Measurements from ENCODE around the gene CHD2.
"Not testable (repeated sequence)": the region's sequence is repeated elsewhere in the genome, so short reads cannot be mapped to it uniquely, and the experiment has no call there.

CHD2 gene

DNA sequence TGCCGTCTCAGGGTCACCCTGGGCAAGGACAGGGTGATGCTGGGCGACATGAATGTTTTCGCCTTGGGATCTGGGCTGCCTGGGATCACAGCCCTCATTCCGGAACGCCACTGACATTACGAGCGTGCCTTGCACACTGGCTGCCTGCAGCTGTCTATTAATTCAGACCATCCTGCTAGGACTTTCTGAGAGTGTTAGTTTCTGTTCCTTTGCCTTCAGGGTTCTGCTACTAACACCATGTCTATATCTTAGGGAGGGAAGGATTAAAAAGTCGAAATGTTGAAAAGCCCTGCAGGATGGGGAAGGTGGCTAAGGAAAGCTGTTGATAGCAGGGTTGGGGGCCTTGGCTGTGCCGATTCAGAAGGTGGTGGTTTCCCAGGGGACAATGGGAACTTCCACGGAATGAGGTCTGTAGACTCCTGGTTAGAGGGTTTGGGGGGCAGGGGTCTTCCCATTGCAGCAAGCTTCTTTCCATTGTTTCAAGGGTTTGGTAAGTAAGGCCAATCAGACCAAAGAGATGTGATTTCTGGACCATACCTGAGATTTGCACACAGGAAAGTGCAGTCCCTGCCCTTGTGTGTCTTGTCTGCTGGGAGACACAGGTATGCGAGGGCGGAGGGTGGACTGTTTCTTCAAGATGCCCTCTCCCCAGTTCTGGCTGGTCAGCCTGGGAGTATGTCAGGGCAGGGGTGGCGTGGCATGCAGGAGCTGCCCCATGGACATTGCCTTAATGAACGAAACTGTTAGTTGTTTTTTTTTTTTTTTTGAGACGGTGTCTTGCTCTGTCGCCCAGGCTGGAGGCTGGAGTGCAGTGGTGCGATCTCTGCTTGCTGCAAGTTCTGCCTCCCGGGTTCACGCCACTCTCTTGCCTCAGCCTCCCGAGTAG, 137.9 kb downstream of the CHD2 start:
- no peak for DNase-seq

DNA sequence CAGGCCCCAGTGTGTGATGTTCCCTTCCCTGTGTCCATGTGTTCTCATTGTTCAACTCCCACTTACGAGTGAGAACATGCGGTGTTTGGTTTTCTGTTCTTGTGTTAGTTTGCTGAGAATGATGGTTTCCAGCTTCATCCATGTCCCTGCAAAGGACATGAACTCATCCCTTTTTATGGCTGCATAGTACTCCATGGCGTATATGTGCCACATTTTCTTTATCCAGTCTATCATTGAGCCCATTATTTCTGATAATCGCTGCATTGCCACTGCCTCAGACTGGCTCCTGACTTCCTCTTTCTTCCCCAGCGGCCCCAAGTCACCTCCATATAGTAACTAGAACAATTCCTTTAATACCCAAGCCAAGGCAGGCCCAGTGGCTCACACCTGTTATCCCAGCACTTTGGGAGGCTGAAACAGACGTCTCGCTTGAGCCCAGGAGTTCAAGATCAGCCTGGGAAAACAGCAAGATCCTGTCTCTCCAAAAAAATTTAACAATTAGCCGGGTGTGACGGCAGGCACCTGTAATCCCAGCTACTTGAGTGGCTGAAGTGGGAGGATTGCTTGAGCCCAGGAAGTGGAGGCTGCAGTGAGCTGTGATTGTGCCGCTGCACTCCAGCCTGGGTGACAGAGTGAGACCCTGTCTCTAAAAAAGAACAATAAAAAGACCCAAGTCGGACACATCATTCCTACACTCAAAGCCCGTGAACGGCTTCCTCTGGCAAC, 139.6 kb downstream of the CHD2 start:
- DNase-seq = not testable (repeated sequence)

DNA sequence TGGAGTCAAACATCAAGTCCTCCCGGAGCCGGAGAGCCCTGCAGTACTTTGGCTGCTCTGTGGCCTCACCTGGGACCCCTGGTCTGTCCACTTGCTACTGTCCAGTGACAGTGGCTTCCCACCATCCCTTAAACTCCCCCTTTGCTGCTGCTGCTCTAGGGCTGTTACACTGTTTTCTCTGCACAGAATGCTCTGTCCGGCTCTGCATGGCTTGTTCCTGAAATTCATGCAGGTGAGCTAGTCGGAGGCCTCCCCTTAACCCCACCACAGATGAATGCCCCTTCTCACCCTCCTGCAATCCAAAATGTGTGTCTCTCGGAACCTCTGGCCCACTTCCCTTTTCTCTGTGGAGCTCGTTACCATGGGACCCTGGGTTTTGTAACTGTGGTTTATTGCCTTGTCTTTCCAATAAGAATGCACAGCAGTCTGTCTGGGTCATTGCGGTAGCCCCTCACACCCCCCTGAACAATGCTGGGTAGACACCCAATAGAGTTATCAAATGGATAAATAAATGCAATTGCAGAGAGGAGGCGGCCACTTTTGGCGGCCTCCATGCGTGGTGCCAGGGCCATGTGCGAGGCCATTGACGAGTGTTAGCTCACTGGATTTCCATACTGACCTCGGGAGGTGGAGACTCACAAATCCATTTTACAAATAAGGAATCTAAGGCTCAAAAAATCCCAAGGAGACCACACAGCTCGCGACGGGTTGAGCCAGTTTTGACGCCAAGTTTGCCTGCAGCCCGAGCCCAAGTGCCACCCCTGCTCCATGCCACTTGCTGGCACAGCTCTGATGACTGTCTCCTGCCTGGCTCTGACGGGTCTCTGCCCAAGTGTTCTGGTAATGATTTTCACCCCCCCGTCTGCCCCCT, 140.4 kb downstream of the CHD2 start:
- DNase-seq = no peak

DNA sequence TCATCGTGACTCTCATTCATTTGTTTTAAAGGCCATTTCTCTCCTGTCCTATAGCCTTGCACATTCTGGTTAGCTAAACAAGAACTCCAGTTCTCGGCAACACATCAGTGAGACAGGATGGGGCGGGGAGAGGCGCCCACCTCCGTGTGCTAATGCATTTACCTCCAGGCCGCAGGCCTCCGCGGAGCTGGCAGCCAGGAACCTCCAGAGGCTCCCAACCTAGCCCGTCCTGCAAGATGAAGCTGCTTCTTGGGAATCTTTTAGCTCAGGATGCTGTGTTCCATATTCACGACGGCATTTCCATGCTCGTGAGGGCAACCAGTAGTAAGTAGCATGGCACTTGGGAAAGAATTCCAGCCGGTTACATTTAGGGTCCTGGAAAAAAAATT, 141.0 kb downstream of the CHD2 start:
- DNase-seq = no peak

DNA sequence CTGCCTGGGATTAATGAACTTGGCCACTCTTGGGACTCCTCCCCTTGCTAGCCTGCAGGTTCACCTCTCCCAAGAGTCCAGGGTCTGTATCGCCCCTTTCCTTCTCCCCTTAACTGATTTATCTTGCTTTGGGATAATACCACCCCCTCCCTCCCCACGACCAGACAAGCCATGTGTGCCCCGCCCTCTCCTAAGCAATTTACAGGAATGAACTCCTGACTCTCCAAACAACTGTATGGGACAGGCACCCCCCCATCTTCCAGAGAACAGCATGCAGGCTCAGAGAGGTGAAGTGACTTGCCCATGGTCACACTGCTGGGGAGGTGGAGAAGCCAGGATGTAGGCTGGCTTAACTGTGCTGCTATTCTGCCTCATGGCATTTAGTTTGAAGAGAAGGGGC, 142.1 kb downstream of the CHD2 start:
- DNase-seq = no peak

DNA sequence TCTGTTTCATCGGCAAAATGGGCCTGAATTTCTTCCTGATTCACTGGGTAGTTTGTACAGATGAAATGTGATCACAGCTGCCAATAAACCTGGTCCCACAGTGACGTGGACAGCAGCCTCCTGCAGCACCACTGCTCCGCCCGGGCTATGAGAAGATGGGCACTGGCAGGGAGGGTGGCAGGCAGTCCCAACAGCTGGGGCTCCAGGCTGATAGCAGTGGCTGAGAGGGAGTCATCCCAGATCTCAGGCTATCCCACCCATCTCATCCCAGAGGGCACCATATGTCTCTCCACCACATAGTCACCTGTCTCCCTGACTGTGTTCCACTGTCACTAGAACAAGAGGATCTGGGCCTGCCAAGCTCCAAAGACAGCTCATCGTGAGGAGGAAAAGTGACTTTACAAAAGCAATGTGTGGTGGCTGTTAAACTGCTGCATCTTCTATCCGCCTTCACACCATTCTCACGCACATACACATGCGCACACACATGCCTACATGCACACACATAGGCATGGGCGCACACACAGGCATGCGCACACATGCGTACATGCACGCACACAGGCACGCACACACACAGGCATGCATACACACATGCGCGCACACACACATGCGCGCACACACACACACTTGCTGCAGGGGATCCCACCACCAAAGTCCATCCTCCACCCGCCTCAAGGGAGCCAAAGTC, 142.7 kb downstream of the CHD2 start:
- DNase-seq = no peak

DNA sequence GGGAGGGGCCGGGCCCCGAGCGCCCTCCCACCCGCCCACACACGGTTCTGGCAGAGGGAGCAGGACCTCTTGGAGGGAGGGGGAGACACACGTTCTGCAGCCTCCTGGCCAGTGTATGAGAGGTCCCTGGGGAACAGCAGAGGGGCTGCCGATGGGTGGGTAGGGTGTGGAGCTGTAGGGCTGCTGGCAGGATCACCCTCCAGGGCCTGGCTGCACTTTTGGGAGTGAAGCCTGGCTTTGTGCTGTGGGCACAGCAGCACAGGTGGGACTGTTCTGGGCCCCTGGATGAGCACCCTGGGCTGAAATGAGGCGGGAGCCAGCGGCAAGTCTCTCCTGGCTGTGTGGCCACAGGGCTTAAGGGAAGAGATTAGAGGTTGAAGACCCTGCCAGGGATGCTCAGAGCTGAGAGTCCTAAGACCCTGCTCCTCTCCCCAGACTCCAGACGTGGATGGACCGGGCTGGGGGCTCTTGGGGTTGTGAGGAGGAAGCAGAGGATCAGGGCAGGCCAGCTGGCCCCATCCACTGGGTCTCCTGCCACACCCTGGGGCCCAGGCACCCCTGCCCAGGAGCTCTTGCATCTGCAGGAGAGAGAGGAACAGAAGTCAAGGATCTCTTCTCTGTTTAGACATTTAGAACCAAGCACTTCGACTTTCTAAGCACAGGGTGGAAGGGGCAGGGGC, 143.6 kb downstream of the CHD2 start:
- DNase-seq = no peak

DNA sequence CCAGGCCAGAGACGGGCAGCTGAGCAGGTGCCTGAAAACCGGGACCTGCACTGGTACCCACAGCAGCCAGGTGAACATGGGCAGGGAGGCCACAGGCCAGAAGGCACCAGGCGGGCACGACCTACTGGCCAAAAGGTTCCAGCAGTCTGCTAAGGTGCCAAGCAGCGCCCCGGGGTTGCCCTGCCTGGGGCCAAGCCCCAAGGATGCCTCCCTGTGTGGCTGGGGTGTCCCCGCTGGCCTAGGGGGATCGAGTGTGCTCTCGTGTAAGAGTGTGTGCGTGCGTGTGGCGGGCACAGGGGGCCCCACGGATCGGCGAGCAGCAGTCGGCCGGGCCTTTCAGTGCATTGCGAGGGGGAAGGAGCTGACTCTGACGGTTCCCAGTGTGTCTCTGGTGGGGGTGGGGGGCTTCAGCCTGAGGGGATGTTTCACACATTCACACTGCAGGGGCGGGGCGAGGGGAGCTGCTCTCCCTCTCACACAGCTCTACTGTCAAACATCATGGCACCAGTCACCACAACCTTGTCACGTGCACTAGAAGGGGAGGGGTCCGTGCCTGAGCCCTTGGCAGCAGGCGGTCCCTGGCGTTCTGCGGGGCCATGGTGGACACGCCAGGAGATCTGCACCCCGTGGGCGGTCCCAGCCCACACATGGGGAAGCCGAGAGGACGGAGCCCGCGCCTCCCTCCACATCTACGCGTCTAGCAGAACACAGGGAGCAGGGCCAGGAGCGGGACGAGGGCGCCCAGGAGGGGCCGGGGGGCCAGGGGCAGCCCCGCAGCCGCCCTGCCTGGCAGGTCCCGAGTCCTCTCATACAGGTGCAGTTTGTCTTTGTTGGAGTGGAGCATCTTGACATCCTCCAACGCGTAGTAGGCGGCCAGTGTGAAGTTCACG, 144.4 kb downstream of the CHD2 start:
- no peak for DNase-seq

DNA sequence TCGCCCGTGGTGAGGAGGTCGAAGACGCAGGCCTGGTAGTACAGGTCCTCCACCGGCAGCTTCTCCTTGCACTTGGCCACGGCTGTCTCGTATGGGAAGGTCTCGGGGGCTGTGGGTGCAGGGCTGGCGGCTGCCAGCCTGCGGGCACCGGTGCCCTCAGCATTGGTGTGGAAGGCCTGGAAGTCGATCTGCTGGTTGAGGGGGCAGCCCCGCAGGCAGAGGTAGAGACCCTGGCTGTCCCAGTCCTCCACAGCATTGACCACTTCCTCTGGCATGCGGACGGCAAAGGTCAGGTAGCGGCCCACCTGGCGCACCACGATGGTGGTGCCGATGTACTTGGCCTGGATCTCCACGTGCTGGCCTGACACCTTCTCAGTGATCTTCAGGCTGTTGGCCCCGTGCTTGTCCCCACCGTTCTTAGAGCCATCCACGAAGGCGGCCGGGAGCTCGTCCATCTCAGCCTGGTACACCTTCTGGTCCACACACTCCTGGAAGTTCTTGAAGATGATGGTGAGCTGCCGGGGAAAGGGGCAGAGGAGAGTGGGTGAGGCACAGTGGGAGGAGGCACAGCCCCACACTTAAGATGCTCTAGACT, 145.2 kb downstream of the CHD2 start:
- no peak for DNase-seq

DNA sequence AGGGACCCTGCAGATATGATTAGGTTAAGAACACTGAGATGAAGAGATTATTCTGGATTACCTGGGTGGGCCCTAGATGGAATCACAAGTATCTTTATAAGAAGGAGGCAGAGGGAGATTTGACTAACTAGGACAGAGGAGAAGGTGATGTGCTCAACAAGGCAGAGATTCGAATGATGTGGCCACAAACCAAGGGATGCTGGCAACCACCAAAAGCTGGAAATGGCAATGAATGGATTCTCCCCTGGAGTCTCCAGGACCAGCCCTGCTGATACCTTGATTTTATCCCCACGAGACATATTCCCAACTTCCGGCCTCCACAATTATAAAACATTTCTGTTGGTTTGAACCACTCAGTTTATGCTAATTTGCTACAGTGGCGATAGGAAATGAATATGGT, 146.0 kb downstream of the CHD2 start:
- DNase-seq = no peak

DNA sequence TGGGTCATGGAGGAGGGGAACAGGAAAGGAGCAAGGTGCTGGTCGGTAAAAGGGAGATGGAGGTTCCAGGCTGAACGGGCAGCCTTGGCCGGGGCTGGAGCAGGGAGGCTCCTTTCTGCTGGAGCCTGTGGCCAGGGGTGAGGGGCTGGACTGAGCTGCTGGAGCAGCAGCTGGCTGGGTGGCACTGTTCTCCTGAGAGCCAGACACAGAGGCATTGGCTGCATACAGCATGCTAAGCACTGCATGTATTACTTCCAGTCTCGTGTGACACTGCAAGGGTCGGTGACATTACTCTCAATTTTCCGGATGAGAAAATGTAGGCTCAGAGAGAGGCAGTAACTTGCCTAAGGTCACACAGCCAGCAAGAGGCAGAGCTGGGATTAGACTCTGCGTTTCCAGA, 146.6 kb downstream of the CHD2 start:
- no peak for DNase-seq

DNA sequence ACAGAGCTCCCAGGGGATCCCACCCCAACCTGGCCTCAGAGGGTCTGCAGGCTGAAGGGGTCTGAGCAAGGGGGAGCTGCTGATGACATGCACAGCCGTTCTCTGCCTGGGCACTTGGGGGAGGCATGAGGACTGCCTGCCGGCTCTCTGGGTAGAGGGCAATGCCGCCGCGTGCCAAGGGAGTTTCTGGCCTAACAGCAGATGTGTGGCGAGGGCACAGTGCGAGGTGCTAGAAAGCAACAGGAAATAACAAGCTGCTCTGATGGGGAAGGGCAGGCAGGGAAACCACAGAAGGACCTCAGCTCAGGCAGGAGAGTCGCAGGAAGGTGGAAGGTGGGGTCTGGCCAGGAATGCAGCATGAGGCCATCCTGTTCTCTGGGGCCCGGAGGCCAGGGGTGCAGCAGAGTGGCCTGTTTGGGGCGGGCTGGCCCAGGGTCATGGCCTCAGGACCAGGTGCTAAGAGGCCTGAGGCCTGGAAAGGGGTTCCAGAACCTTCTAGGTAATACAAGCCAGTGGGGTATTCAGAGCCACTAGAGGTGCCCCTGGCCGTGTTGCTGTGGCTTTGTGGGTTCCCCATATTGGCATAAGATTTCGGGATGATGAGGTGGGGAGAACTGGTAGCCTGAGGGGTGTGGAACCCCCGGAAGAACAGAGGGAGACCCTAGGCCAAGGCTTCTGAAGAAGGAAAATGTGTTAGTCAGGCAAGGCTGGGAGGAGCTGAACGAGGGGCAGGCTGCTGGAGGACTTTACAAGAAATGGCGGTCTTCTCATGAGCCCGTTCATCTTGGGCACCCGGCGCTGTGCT, 147.7 kb downstream of the CHD2 start:
- no peak for DNase-seq

DNA sequence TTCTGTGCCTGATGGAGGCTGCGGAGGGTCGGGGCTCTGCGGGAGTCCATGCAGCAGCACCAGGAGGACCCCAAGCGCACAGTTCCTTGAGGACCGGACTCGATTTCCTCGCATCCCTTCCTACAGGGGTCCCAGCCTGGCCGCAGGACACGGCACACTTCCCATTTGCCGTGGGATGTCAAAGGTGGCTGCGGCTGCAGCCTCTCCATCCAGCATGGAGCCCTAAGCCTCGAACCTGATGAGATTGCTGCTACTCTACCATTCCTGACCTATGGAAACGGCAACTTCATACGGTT, 148.2 kb downstream of the CHD2 start:
- DNase-seq = no peak

DNA sequence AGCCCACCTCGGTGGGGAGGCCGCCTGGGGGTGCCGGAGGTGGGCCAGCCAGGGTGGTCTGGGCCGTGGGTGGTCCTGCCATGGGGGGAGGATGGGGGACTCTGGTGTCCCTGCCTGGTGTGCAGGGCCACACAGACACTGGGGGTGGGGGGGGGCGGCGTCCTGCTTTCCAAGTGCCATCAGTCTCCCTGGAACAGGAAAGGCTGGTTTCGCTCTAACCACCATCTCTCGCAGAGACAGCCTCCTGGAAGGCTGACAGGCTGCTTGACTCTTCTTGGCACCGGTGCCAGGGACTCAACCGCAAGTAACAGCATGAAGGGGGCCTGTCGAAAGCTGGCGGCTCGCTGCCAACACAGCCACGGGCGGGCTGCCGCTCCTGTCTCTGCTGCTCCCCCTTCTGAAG, 148.6 kb downstream of the CHD2 start:
- peak; percentile 44 to 75 for DNase-seq

DNA sequence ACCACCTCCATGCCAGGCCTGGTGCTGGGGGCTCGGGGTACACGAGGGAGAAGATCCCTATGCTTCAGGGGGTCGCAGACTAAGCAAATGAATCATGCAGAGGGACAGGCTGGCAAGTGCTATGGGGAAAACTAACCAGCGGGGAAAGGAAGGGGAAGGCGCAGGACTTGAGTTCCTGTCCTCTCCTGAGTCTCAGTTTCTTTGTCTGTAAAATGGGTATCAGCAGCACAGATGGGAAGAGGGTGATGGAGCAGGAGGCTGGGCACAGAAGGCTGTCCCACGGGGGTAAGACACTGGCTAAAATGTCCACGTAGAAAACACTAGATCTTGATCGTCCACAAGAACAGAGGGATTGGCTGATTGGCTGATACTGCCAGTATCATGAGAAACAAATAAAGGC, 149.1 kb downstream of the CHD2 start:
- no peak for DNase-seq

DNA sequence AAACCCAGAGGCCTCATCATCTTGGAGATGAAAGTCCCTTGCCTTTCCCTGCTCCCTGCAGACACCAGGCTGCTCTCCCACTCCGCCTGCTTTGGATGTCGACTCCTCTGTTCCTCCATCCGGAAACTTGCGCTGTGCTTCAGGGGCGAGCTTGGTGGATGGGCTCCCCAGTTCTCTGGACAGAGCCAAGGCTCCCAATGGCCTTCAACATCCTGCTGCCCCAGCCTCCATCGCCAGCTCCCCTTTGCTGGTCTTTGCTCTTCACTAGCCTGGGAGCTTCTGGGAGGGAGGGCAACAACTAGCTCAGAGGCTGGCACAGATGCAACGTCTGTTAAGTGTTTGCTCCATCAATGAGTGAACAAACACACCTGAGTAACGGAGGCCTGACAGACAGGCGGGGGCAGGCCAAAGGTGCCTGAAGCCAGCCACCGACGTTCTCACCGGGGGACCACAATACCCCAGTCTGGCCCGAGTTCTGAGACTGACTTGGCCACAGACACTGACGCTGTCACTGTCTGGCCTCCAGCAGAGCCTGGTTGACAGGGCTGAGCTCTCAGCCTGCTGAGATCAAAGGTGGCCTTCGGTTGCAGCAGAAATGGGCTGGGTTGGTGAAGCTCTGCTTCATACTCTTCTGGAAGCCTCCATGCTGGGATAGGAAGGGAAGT, 149.9 kb downstream of the CHD2 start:
- DNase-seq = no peak

DNA sequence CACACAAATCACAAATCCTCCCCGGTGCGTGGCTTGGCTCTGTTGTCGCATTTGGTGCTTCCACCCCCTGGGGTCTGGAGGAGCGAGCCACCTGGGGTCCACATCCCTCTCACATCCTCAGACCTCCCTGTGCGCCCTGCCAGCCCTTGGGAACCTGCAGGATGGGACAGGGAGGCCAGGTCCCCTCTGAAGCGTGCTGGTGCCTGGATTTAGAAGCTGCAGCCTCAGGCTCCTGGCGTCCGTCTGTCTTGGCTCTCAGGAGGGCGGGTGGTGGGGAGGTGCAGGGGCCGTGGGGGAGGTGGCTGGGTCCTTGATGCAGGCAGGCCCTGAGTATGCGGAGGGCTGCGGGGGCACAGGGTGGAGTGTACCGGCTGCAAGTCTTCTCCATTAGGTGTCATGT, 150.5 kb downstream of the CHD2 start:
- DNase-seq = no peak

DNA sequence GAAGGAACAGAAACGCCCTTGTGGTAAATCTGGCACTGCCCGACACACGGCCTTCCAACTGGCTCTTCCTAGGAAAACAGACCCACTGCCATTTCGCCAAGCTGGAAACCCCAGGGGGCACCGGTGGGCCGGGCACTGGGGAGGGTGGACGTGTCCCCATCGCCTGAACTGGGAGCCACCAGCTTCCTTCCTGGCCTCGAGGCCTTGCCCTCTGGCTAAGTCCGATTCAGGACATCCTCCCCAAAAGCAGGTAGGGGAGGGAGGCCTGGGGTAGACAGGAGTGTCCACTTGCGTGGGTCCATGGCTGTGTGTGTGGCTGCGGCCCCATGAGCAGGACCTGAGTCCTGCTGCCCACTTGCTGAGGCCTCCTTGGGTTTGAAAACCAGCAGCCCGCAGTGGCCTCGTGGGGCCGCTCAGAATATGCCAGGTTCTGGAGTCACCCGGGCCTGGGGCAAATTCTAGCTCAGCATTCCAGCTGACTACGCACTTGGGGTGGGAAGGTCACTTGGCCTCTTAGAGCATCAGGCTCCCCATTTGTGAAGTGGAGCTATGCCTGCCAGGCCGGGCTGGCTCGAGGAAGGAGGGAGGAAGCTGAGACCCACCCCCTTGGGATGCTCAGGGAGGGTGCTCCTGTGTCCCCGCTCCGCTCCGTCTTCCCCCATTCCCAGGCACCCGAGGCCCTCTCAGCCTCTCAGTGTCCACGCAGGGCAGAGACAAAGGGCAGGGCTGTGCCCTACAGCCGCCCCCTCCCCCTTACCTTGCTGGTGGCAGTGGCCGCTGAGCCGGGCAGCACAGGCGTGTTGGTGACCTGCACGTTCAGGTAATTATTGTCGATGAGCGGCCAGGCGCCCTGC, 151.3 kb downstream of the CHD2 start:
- DNase-seq = no peak
